RWPE2 (cell line): Measurements from ENCODE around the gene ADAM19.

Experiments used
- ATAC-seq: fragments of 200-7000 bp; cut with Tn5 transposase; 3 replicates; pipeline ENCODE4 v1.9.1; 2021; ENCODE audit warnings: low read depth
- DNase-seq: peaks from one replicate; pipeline ENCODE4 v3.0.0-alpha.2; 2020; ENCODE audit warnings: low spot score
- H3K27ac ChIP-seq: fragments of 450-650 bp; 2 replicates; pipeline ENCODE4 v1.5.1; 2017; ENCODE audit warnings: mild to moderate bottlenecking; ENCODE audit not compliant: poor library complexity, severe bottlenecking
- H3K27me3 ChIP-seq: fragments of 250-450 bp; sonication (Bioruptor Pico); 2 replicates; pipeline ENCODE4 v1.5.1; 2021; ENCODE audit warnings: mild to moderate bottlenecking, moderate library complexity; ENCODE audit not compliant: insufficient read depth, poor library complexity, severe bottlenecking
- H3K36me3 ChIP-seq: fragments of 250-450 bp; sonication (Bioruptor Pico); 2 replicates; pipeline ENCODE4 v1.5.1; 2020; ENCODE audit warnings: low read depth, mild to moderate bottlenecking, moderate library complexity
- H3K4me1 ChIP-seq: fragments of 250-450 bp; sonication (Bioruptor Pico); 2 replicates; pipeline ENCODE4 v1.5.1; 2021; ENCODE audit warnings: mild to moderate bottlenecking, moderate library complexity; ENCODE audit not compliant: insufficient read depth, poor library complexity, severe bottlenecking
- H3K4me3 ChIP-seq: fragments of 250-450 bp; sonication (Bioruptor Pico); 2 replicates; pipeline ENCODE4 v1.5.1; 2021; ENCODE audit warnings: mild to moderate bottlenecking, moderate library complexity; ENCODE audit not compliant: severe bottlenecking
- H3K9me3 ChIP-seq: fragments of 250-450 bp; sonication (Bioruptor Pico); 2 replicates; pipeline ENCODE4 v1.5.1; 2021; ENCODE audit warnings: mild to moderate bottlenecking, moderate library complexity; ENCODE audit not compliant: severe bottlenecking
- CTCF ChIP-seq: fragments of 450-650 bp; IDR thresholded peaks from one replicate; pipeline ENCODE4 v1.5.1; 2017; ENCODE audit warnings: mild to moderate bottlenecking, moderate library complexity; ENCODE audit not compliant: poor library complexity, severe bottlenecking

ADAM19 gene

GRCh38 chr5:157464519-157465171, 110.9 kb downstream of the ADAM19 start:
- peak; percentile 73 for ATAC-seq
- H3K4me3 ChIP-seq = no peak overlapping the region
- TF ChIP-seq CTCF = no peak
- no peaks in the 10 kb centered on the region for H3K27me3 ChIP-seq
- H3K36me3 ChIP-seq = no peaks in the 10 kb centered on the region
- peak overlapping the region; percentile 69 for H3K27ac ChIP-seq
- H3K4me1 ChIP-seq = peaks cover 39% of the 10 kb centered on the region
- H3K9me3 ChIP-seq = no peaks in the 10 kb centered on the region
- peak; percentile 87 for DNase-seq

- no peak for TF ChIP-seq CTCF
- H3K36me3 ChIP-seq = no peaks in the 10 kb centered on the region
- no peaks in the 10 kb centered on the region for H3K9me3 ChIP-seq
- no peaks in the 10 kb centered on the region for H3K27me3 ChIP-seq
- ATAC-seq (peak; percentile 9; the same call in 2 of the 3 replicates), DNase-seq (peak; percentile 7)
- peak overlapping the region; percentile 69 for H3K27ac ChIP-seq
- H3K4me1 ChIP-seq = peaks cover 39% of the 10 kb centered on the region
- H3K4me3 ChIP-seq = no peak overlapping the region
Observed at GRCh38 chr5:157463621-157464518, 111.7 kb downstream of the ADAM19 start.

GRCh38 chr5:157463081-157463480, 112.5 kb downstream of the ADAM19 start:
- no peaks in the 10 kb centered on the region for H3K27me3 ChIP-seq
- no peaks in the 10 kb centered on the region for H3K9me3 ChIP-seq
- ATAC-seq (no peak), DNase-seq (peak; percentile 56)
- H3K27ac ChIP-seq = peak overlapping the region; percentile 69
- peaks cover 39% of the 10 kb centered on the region for H3K4me1 ChIP-seq
- no peak overlapping the region for H3K4me3 ChIP-seq
- no peak for TF ChIP-seq CTCF
- no peaks in the 10 kb centered on the region for H3K36me3 ChIP-seq

- peak; percentile 59 for DNase-seq
- no peak for TF ChIP-seq CTCF
- Histone ChIP-seq H3K36me3 (no peaks in the 10 kb centered on the region), H3K9me3 (no peaks in the 10 kb centered on the region), H3K27me3 (no peaks in the 10 kb centered on the region), H3K27ac (no peak overlapping the region), H3K4me3 (no peak overlapping the region), H3K4me1 (peaks cover 39% of the 10 kb centered on the region)
- no peak for ATAC-seq
Observed at GRCh38 chr5:157460921-157461792, 114.4 kb downstream of the ADAM19 start.
